GM12878 (cell line): ENCODE data around the gene PDE11A. TPM values are rescaled to one million over a fixed set of nuclear protein-coding genes. Genes with fewer than 3 reads are reported as not detected.
A peak's percentile ranks its signal among the peaks of the same experiment; 100 is the strongest.

ENCODE experiments used
- ATAC-seq: fragments of 200-7000 bp; cut with Tn5 transposase; 3 replicates; pipeline ENCODE4 v1.9.1; 2020; ENCODE audit warnings: mild to moderate bottlenecking, moderate library complexity
- BruUV-seq: library from RNA; stranded (reverse); fragments of 400-500 nt; replicated peaks from 2 replicates; lab custom pipeline; 2021; lab: Mats Ljungman, UMichigan
- CTCF ChIA-PET: fragments of 300-600 bp; sonication (Branson Sonifier 250); formaldehyde crosslinking; extraction: SDS; loops from one replicate; lab custom pipeline; 2021; ENCODE audit warnings: inconsistent platforms; lab: Yijun Ruan, JAX
- POLR2A ChIA-PET: fragments of 350-600 bp; formaldehyde crosslinking; extraction: SDS; loops from one replicate; lab custom pipeline; 2021; ENCODE audit warnings: inconsistent platforms; lab: Charles Lee
- RAD21 ChIA-PET: fragments of 300-600 bp; sonication (Branson Sonifier 250); formaldehyde crosslinking; loops from one replicate; lab custom pipeline; 2023; ENCODE audit warnings: antibody characterized with exemption; ENCODE audit not compliant: unreplicated experiment; lab: Charles Lee
- SMC1A ChIA-PET: fragments of 300-600 bp; sonication (Branson Sonifier 250); formaldehyde crosslinking; loops from one replicate; lab custom pipeline; 2023; ENCODE audit not compliant: unreplicated experiment, uncharacterized antibody; lab: Charles Lee
- DNase-seq: peaks from one replicate; pipeline ENCODE4 v3.0.0-alpha.2; 2011; ENCODE audit warnings: low read depth, low spot score
- FAIRE-seq: peaks from 3 replicates; lab custom pipeline; 2011; peaks lifted over from hg19 to GRCh38; lab: Jason Lieb, UNC
- H2AFZ ChIP-seq: 2 replicates; pipeline ENCODE4 v1.6.0; 2011; ENCODE audit warnings: low read depth, low read length, control low read depth; ENCODE audit not compliant: control insufficient read depth
- H3K27ac ChIP-seq: 2 replicates; pipeline ENCODE4 v1.5.1; 2011; ENCODE audit warnings: control low read depth; ENCODE audit not compliant: control insufficient read depth, insufficient read depth
- H3K27me3 ChIP-seq, 2 experiments: replicated peaks in 1 of 2; 2 replicates each; pipeline versions ENCODE4 v1.6.0 to v1.6.1; 2011; ENCODE audit warnings: low read length in 1 of 2; ENCODE audit not compliant: control insufficient read depth in 2 of 2, insufficient read depth in 2 of 2
- H3K36me3 ChIP-seq, 2 experiments: 2 replicates each; pipeline ENCODE4 v1.5.1; 2011; ENCODE audit warnings: low read length in 1 of 2; ENCODE audit not compliant: control insufficient read depth in 2 of 2, insufficient read depth in 2 of 2
- H3K4me1 ChIP-seq: 2 replicates; pipeline ENCODE4 v1.6.1; 2011; ENCODE audit warnings: mild to moderate bottlenecking, low read length, moderate library complexity, mixed read lengths; ENCODE audit not compliant: control insufficient read depth, insufficient read depth
- H3K4me2 ChIP-seq: 2 replicates; pipeline ENCODE4 v1.6.0; 2011; ENCODE audit warnings: control low read depth; ENCODE audit not compliant: control insufficient read depth, insufficient read depth
- H3K4me3 ChIP-seq: fragments of 200-600 bp; sonication (generic); 2 replicates; pipeline ENCODE4 v1.5.1; 2016
- H3K79me2 ChIP-seq: 2 replicates; pipeline ENCODE4 v1.6.0; 2011; ENCODE audit warnings: low read length; ENCODE audit not compliant: control insufficient read depth, insufficient read depth
- H3K9ac ChIP-seq: 2 replicates; pipeline ENCODE4 v1.8.0; 2011; ENCODE audit warnings: low read length, control low read depth, mixed read lengths; ENCODE audit not compliant: control insufficient read depth, insufficient read depth
- H3K9me3 ChIP-seq: replicated peaks from 3 replicates; pipeline ENCODE4 v1.5.1; 2011; ENCODE audit warnings: mild to moderate bottlenecking, low read length; ENCODE audit not compliant: control insufficient read depth, insufficient read depth
- H4K20me1 ChIP-seq: 2 replicates; pipeline ENCODE4 v1.6.0; 2011; ENCODE audit not compliant: control insufficient read depth, insufficient read depth
- E4F1 ChIP-seq: fragments of 450-650 bp; IDR thresholded peaks from 2 replicates; pipeline ENCODE4 v1.6.1; 2018; ENCODE audit warnings: borderline replicate concordance, mild to moderate bottlenecking; ENCODE audit not compliant: partially characterized antibody
- EZH2 ChIP-seq: IDR thresholded peaks from 2 replicates; pipeline ENCODE4 v1.6.1; 2012; ENCODE audit warnings: low read depth, mild to moderate bottlenecking, control low read depth, inconsistent platforms, low read length, borderline replicate concordance; ENCODE audit not compliant: control insufficient read depth
- HDGF ChIP-seq: fragments of 450-650 bp; IDR thresholded peaks from 2 replicates; pipeline ENCODE4 v1.6.1; 2016; ENCODE audit warnings: antibody characterized with exemption
- POLR2AphosphoS2 ChIP-seq: IDR thresholded peaks from 2 replicates; pipeline ENCODE4 v1.6.1; 2011; ENCODE audit warnings: low read depth, mild to moderate bottlenecking, low read length, improper control_type of control experiment, moderate library complexity
- RUNX3 ChIP-seq: IDR thresholded peaks from 2 replicates; pipeline ENCODE4 v1.6.1; 2012; ENCODE audit warnings: low read length, inconsistent platforms
- ZNF592 ChIP-seq: fragments of 450-650 bp; IDR thresholded peaks from 2 replicates; pipeline ENCODE4 v1.6.1; 2017; ENCODE audit warnings: mild to moderate bottlenecking, moderate library complexity
- WGBS: methylation state at CpG from one replicate; pipeline ENCODE4 v1.1.6; 2016; ENCODE audit warnings: low lambda C conversion rate; ENCODE audit not compliant: insufficient replicate concordance, insufficient coverage; ENCODE audit errors: missing lambda C conversion rate; 5-methylcytosine and 5-hydroxymethylcytosine counted together
- in situ Hi-C: fragments of 300-500 bp; cut with MboI; formaldehyde crosslinking; loops from 9 replicates; pipeline ENCODE4 v1.14.3; 2018; ENCODE audit warnings: mixed read lengths
- intact Hi-C: fragments of 100-400 bp; cut with micrococcal nuclease; formaldehyde crosslinking; loops from one replicate; pipeline ENCODE4 v1.14.2; 2022; ENCODE audit not compliant: unreplicated experiment
- polyA plus RNA-seq, 11 experiments: library from polyadenylated mRNA; depleted of rRNA in 4 of 11; unstranded in 6 of 11; stranded (reverse) in 5 of 11; fragments of >200 nt; fragmentation: Nextera tagmentation in 4 of 11; fragmentation: Illumina TruSeq in 1 of 11; extraction: Ambion mirVana in 4 of 11; extraction: Trizol in 1 of 11; gene quantifications; 1 replicate in 1 of 11; 2 replicates in 10 of 11; pipeline versions ENCODE4 v1.2.1 to v1.2.3, GENCODE V29; 2011 to 2016; ENCODE audit warnings: inconsistent platforms in 2 of 11, missing spikeins in 2 of 11, low read depth in 1 of 11
- total RNA-seq, 4 experiments: library from RNA; depleted of rRNA in 3 of 4; stranded (reverse); fragments of >200 nt in 3 of 4; fragmentation: Illumina TruSeq in 1 of 4; extraction: Trizol in 1 of 4; gene quantifications; 2 replicates each; pipeline versions ENCODE4 v1.2.1 to v1.2.3, GENCODE V29; 2013 to 2021
- TF ChIP-seq, protein P1 (sequence below): fragments of 450-650 bp; IDR thresholded peaks from 2 replicates; pipeline ENCODE4 v1.6.1; 2017; ENCODE audit warnings: antibody characterized with exemption, mild to moderate bottlenecking, moderate library complexity

Gene PDE11A
- total and polyA plus RNA-seq, 10 of the 15 experiments (the other 5 are each of a cell fraction or from before 2014, with no cell fraction given): 0.01 to 0.17 (median 0.06) TPM; not detected in 5

DNA sequence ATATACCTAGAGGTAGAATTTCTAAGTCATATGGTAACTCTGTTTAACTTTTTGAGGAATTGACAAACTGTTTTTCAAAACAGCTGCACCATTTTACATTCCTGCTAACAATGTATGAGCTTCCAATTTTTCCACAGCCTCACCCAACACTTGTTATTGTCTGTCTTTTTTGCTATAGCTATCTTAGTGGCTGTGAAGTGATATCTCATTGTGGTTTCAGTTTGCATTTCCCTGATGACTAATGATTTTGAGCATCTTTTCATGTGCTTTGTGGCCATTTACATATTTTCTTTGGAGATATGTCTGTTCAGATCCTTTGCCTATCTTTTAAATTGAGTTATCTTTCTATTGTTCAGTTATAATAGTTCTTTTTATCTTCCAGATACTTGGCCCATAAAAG lies 406.2 kb downstream of the PDE11A start:
- no peak overlapping the region for H3K9ac ChIP-seq
- ChIA-PET RAD21 (no interaction called here), SMC1A (no interaction called here), CTCF (interaction anchor here (0.9 kb wide), 1 partner anchor 10 kb away, joined by 3 read pairs; no protein-coding TSS in a partner anchor), POLR2A (no interaction called here)
- no peaks in the 10 kb centered on the region for H3K9me3 ChIP-seq
- no peaks in the 10 kb centered on the region for H3K4me1 ChIP-seq
- BruUV-seq: no TSS peak
- no peaks in the 10 kb centered on the region for H3K36me3 ChIP-seq
- intact Hi-C loops: no loop called here
- in situ Hi-C loops: no loop called here
- H3K79me2 ChIP-seq: no peaks in the 10 kb centered on the region
- TF ChIP-seq ZNF592 (no peak), RUNX3 (peak; percentile 55; the same call in 1 of the 2 replicates)
- no peak for DNase-seq
- H3K4me3 ChIP-seq: no peak overlapping the region
- no peak overlapping the region for H3K27ac ChIP-seq
- peak; percentile 41; the same call in 2 of the 3 replicates for ATAC-seq
- no peaks in the 10 kb centered on the region for H3K27me3 ChIP-seq
- H4K20me1 ChIP-seq: no peaks in the 10 kb centered on the region
- H3K4me2 ChIP-seq: no peak overlapping the region
- no peak overlapping the region for H2AFZ ChIP-seq
- peak; percentile 49 for FAIRE-seq

GRCh38 chr2:177665948-177666347 lies 406.6 kb downstream of the PDE11A start:
- no peaks in the 10 kb centered on the region for H3K9me3 ChIP-seq
- no peak overlapping the region for H3K4me3 ChIP-seq
- ChIA-PET CTCF (interaction anchor here (1.7 kb wide), 1 partner anchor 10 kb away, joined by 5 read pairs; no protein-coding TSS in a partner anchor), POLR2A (no interaction called here), SMC1A (no interaction called here), RAD21 (no interaction called here)
- no peak overlapping the region for H3K4me2 ChIP-seq
- H4K20me1 ChIP-seq: no peaks in the 10 kb centered on the region
- no peak overlapping the region for H3K27ac ChIP-seq
- H2AFZ ChIP-seq: no peak overlapping the region
- H3K79me2 ChIP-seq: no peaks in the 10 kb centered on the region
- H3K9ac ChIP-seq: no peak overlapping the region
- FAIRE-seq: no peak
- WGBS: 45% methylated on average over 2 of the region's 2 CpGs
- in situ Hi-C loops (no loop called here), intact Hi-C loops (no loop called here)
- DNase-seq: no peak
- TF ChIP-seq POLR2AphosphoS2 (no peak), HDGF (no peak), EZH2 (no peak), E4F1 (no peak)
- TF ChIP-seq, protein P1, sequence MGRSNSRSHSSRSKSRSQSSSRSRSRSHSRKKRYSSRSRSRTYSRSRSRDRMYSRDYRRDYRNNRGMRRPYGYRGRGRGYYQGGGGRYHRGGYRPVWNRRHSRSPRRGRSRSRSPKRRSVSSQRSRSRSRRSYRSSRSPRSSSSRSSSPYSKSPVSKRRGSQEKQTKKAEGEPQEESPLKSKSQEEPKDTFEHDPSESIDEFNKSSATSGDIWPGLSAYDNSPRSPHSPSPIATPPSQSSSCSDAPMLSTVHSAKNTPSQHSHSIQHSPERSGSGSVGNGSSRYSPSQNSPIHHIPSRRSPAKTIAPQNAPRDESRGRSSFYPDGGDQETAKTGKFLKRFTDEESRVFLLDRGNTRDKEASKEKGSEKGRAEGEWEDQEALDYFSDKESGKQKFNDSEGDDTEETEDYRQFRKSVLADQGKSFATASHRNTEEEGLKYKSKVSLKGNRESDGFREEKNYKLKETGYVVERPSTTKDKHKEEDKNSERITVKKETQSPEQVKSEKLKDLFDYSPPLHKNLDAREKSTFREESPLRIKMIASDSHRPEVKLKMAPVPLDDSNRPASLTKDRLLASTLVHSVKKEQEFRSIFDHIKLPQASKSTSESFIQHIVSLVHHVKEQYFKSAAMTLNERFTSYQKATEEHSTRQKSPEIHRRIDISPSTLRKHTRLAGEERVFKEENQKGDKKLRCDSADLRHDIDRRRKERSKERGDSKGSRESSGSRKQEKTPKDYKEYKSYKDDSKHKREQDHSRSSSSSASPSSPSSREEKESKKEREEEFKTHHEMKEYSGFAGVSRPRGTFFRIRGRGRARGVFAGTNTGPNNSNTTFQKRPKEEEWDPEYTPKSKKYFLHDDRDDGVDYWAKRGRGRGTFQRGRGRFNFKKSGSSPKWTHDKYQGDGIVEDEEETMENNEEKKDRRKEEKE: no peak
- no peak for ATAC-seq
- H3K36me3 ChIP-seq: no peaks in the 10 kb centered on the region
- H3K4me1 ChIP-seq: no peaks in the 10 kb centered on the region
- H3K27me3 ChIP-seq: no peaks in the 10 kb centered on the region
- BruUV-seq: no TSS peak
